ENCODE measurements around the gene RNF31. TPM values are rescaled to one million over a fixed set of nuclear protein-coding genes. Genes with fewer than 3 reads are reported as not detected.

RNF31 gene
- total and polyA plus RNA-seq, 9 donors, result 19.2 to 74.4 (median 52.3) TPM

- H3K4me1 ChIP-seq (ENCODE audit: insufficient read depth), result no peaks in the 10 kb centered on the region
- no peaks in the 10 kb centered on the region for H3K9me3 ChIP-seq
- H3K27me3 ChIP-seq, result no peaks in the 10 kb centered on the region
- DNase-seq, result no peak
- WGBS, 3 donors, result 92 to 97% (median 95%) methylated on average over 5 of the region's 5 CpGs
- no peak overlapping the region for H3K27ac ChIP-seq
- no peak overlapping the region for H3K4me3 ChIP-seq
- intact Hi-C loops (cut with DNase I), result no loop called here
- TF ChIP-seq EP300 (IDR thresholded peaks at IDR 0.05), result no peak
- no peaks in the 10 kb centered on the region for H3K36me3 ChIP-seq
These were observed 59.8 kb downstream of the RNF31 start for GRCh38 chr14:24207104-24207551.

DNA sequence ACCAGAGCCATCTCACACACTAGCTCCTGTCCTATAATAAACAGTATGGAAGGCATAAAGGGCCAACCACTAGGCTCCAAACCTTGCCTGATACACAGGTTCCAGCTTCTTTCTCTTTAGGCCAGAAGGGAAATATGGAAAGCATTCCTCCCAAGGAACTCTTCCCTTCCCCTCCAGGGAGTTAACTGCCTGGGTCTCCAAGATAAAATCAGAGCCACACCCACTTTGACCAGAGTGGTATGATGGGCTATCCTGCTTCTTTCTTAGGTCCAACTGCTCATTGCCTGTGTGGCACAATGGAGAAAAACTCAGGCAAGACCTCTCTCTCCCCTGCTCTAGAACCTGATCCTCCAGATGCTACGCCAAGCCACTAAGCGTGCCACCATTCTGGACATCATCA, 60.3 kb downstream of the RNF31 start:
- no peaks in the 10 kb centered on the region for H3K4me1 ChIP-seq (ENCODE audit: insufficient read depth)
- no peak for DNase-seq
- intact Hi-C loops (cut with DNase I), result no loop called here
- no peaks in the 10 kb centered on the region for H3K36me3 ChIP-seq
- no peak overlapping the region for H3K4me3 ChIP-seq
- no peak overlapping the region for H3K27ac ChIP-seq
- 96 to 100% (median 100%) methylated on average over 2 of the region's 2 CpGs for WGBS, 3 donors
- no peaks in the 10 kb centered on the region for H3K9me3 ChIP-seq
- TF ChIP-seq EP300 (IDR thresholded peaks at IDR 0.05), result no peak
- TF ChIP-seq CTCF (IDR thresholded peaks at IDR 0.05), result no peak
- no peak for TF ChIP-seq POLR2A (IDR thresholded peaks at IDR 0.05)
- H3K27me3 ChIP-seq, result no peaks in the 10 kb centered on the region

Small RNA genes within 50 kb of the gene (microRNA-seq; reads per million reads assigned to microRNA genes)
- 0 reads per million in 3 donors for gene MIR7703

Small RNA genes within 50 kb of the gene (small RNA-seq; reads per million reads assigned to genes)
- gene AL136295.4, result not detected
- gene CHMP4A, result not detected
- not detected for gene IPO4
- not detected for gene IRF9
- gene RNA5SP383, result 0.15 reads per million

Other genes with a start within 250 kb of the RNF31 start
Only the 30 nearest of the 31 such genes appear.
- 10 to 100 TPM; 16.6 to 38.7 (median 25.4) TPM for gene DHRS4, start 193.7 kb upstream of the RNF31 start, total RNA-seq
- 10 to 100 TPM; 25.2 to 38.8 TPM for gene DHRS4, start 193.7 kb upstream of the RNF31 start, polyA plus RNA-seq
- 10 to 100 TPM in 6 of 7 donors, 1 to 10 TPM in 1; 7.7 to 33.1 (median 19.5) TPM for gene DHRS4L2, start 158.6 kb upstream of the RNF31 start, total RNA-seq
- gene DHRS4L2, start 158.6 kb upstream of the RNF31 start, polyA plus RNA-seq, result 10 to 100 TPM; 17.6 to 20.3 TPM
- gene CARMIL3, start 95.5 kb upstream of the RNF31 start, total RNA-seq, result 1 to 10 TPM in 1 of 7 donors, under 1 TPM in 5, not detected in 1; 0.08 to 1.3 (median 0.37) TPM
- under 1 TPM; 0.08 to 0.10 TPM for gene CARMIL3, start 95.5 kb upstream of the RNF31 start, polyA plus RNA-seq
- under 1 TPM in 1 of 7 donors, not detected in 6; 0.71 TPM for gene CPNE6, start 75.9 kb upstream of the RNF31 start, total RNA-seq
- gene CPNE6, start 75.9 kb upstream of the RNF31 start, polyA plus RNA-seq, result under 1 TPM; 0.08 to 0.55 TPM
- gene PCK2, start 53.2 kb upstream of the RNF31 start, total RNA-seq, result 10 to 100 TPM in 1 of 7 donors, 1 to 10 TPM in 6; 2.4 to 66.8 (median 5.4) TPM
- 1 to 10 TPM; 3.1 to 5.6 TPM for gene PCK2, start 53.2 kb upstream of the RNF31 start, polyA plus RNA-seq
- gene DCAF11, start 32.7 kb upstream of the RNF31 start, total RNA-seq, result 10 to 100 TPM; 34.7 to 71.4 (median 51.5) TPM
- 10 to 100 TPM; 38.7 to 62.4 TPM for gene DCAF11, start 32.7 kb upstream of the RNF31 start, polyA plus RNA-seq
- gene NRL, start 32.5 kb upstream of the RNF31 start, total RNA-seq, result 1 to 10 TPM; 1.0 to 4.1 (median 2.8) TPM
- 1 to 10 TPM in 1 of 2 donors, under 1 TPM in 1; 0.78 to 2.8 TPM for gene NRL, start 32.5 kb upstream of the RNF31 start, polyA plus RNA-seq
- 1 to 10 TPM in 1 of 7 donors, under 1 TPM in 4, not detected in 2; 0.57 to 1.2 (median 0.77) TPM for gene FITM1, start 16.8 kb upstream of the RNF31 start, total RNA-seq
- gene FITM1, start 16.8 kb upstream of the RNF31 start, polyA plus RNA-seq, result under 1 TPM in 1 of 2 donors, not detected in 1; 0.80 TPM
- gene PSME1, start 11.3 kb upstream of the RNF31 start, total RNA-seq, result 100 to 1,000 TPM in 6 of 7 donors, 10 to 100 TPM in 1; 93.6 to 193 (median 168) TPM
- 100 to 1,000 TPM; 220 to 261 TPM for gene PSME1, start 11.3 kb upstream of the RNF31 start, polyA plus RNA-seq
- 10 to 100 TPM; 13.0 to 26.3 (median 17.3) TPM for gene EMC9, start 5.9 kb upstream of the RNF31 start, total RNA-seq
- gene EMC9, start 5.9 kb upstream of the RNF31 start, polyA plus RNA-seq, result 10 to 100 TPM in 1 of 2 donors, 1 to 10 TPM in 1; 5.1 to 30.7 TPM
- 100 to 1,000 TPM in 3 of 7 donors, 10 to 100 TPM in 4; 34.7 to 129 (median 95.6) TPM for gene PSME2, start 888 bp upstream of the RNF31 start, total RNA-seq
- 100 to 1,000 TPM in 1 of 2 donors, 10 to 100 TPM in 1; 82.5 to 160 TPM for gene PSME2, start 888 bp upstream of the RNF31 start, polyA plus RNA-seq
- 100 to 1,000 TPM in 1 of 7 donors, 10 to 100 TPM in 6; 31.6 to 151 (median 72.7) TPM for gene IRF9, start 13.8 kb downstream of the RNF31 start, total RNA-seq
- 100 to 1,000 TPM in 1 of 2 donors, 10 to 100 TPM in 1; 87.4 to 212 TPM for gene IRF9, start 13.8 kb downstream of the RNF31 start, polyA plus RNA-seq
- 10 to 100 TPM in 4 of 7 donors, 1 to 10 TPM in 3; 6.2 to 75.4 (median 13.5) TPM for gene REC8, start 24.6 kb downstream of the RNF31 start, total RNA-seq
- gene REC8, start 24.6 kb downstream of the RNF31 start, polyA plus RNA-seq, result 1 to 10 TPM; 4.9 to 5.1 TPM
- 10 to 100 TPM; 12.3 to 50.9 (median 34.0) TPM for gene IPO4, start 41.3 kb downstream of the RNF31 start, total RNA-seq
- 10 to 100 TPM in 1 of 2 donors, 1 to 10 TPM in 1; 5.6 to 11.3 TPM for gene IPO4, start 41.3 kb downstream of the RNF31 start, polyA plus RNA-seq
- 10 to 100 TPM; 34.9 to 65.6 (median 44.9) TPM for gene TM9SF1, start 47.9 kb downstream of the RNF31 start, total RNA-seq
- gene TM9SF1, start 47.9 kb downstream of the RNF31 start, polyA plus RNA-seq, result 10 to 100 TPM; 32.3 to 40.0 TPM
- 1 to 10 TPM in 2 of 7 donors, under 1 TPM in 2, not detected in 3; 0.45 to 1.1 (median 0.90) TPM for gene TSSK4, start 58.2 kb downstream of the RNF31 start, total RNA-seq
- under 1 TPM in 1 of 2 donors, not detected in 1; 0.06 TPM for gene TSSK4, start 58.2 kb downstream of the RNF31 start, polyA plus RNA-seq
- gene CHMP4A, start 66.0 kb downstream of the RNF31 start, total RNA-seq, result 10 to 100 TPM; 26.8 to 57.5 (median 41.0) TPM
- 100 to 1,000 TPM in 1 of 2 donors, 10 to 100 TPM in 1; 56.1 to 105 TPM for gene CHMP4A, start 66.0 kb downstream of the RNF31 start, polyA plus RNA-seq
- gene MDP1, start 68.6 kb downstream of the RNF31 start, total RNA-seq, result 10 to 100 TPM; 15.5 to 27.7 (median 18.1) TPM
- 10 to 100 TPM; 19.4 to 32.6 TPM for gene MDP1, start 68.6 kb downstream of the RNF31 start, polyA plus RNA-seq
- gene NEDD8, start 84.9 kb downstream of the RNF31 start, total RNA-seq, result 100 to 1,000 TPM in 6 of 7 donors, 10 to 100 TPM in 1; 69.7 to 155 (median 124) TPM
- gene NEDD8, start 84.9 kb downstream of the RNF31 start, polyA plus RNA-seq, result 100 to 1,000 TPM; 180 to 301 TPM
- 10 to 100 TPM; 46.2 to 64.7 (median 57.7) TPM for gene GMPR2, start 85.4 kb downstream of the RNF31 start, total RNA-seq
- gene GMPR2, start 85.4 kb downstream of the RNF31 start, polyA plus RNA-seq, result 10 to 100 TPM; 66.3 to 85.7 TPM
- gene TINF2, start 95.1 kb downstream of the RNF31 start, total RNA-seq, result 10 to 100 TPM; 45.8 to 87.2 (median 58.5) TPM
- gene TINF2, start 95.1 kb downstream of the RNF31 start, polyA plus RNA-seq, result 10 to 100 TPM; 36.5 to 72.0 TPM
- 100 to 1,000 TPM in 1 of 7 donors, 1 to 10 TPM in 6; 3.1 to 152 (median 8.0) TPM for gene TGM1, start 115.7 kb downstream of the RNF31 start, total RNA-seq
- 1 to 10 TPM; 1.1 to 1.7 TPM for gene TGM1, start 115.7 kb downstream of the RNF31 start, polyA plus RNA-seq
- 10 to 100 TPM; 19.7 to 48.3 (median 23.2) TPM for gene RABGGTA, start 124.1 kb downstream of the RNF31 start, total RNA-seq
- gene RABGGTA, start 124.1 kb downstream of the RNF31 start, polyA plus RNA-seq, result 10 to 100 TPM in 1 of 2 donors, 1 to 10 TPM in 1; 7.9 to 20.1 TPM
- gene DHRS1, start 152.3 kb downstream of the RNF31 start, total RNA-seq, result 10 to 100 TPM; 16.0 to 35.6 (median 21.4) TPM
- gene DHRS1, start 152.3 kb downstream of the RNF31 start, polyA plus RNA-seq, result 10 to 100 TPM; 12.8 to 17.9 TPM
- gene NOP9, start 152.4 kb downstream of the RNF31 start, total RNA-seq, result 10 to 100 TPM; 12.0 to 28.6 (median 22.5) TPM
- gene NOP9, start 152.4 kb downstream of the RNF31 start, polyA plus RNA-seq, result 10 to 100 TPM in 1 of 2 donors, 1 to 10 TPM in 1; 9.2 to 22.1 TPM
- 10 to 100 TPM; 13.8 to 38.4 (median 22.6) TPM for gene CIDEB, start 160.5 kb downstream of the RNF31 start, total RNA-seq
- 10 to 100 TPM; 17.1 to 29.0 TPM for gene CIDEB, start 160.5 kb downstream of the RNF31 start, polyA plus RNA-seq
- 10 to 100 TPM in 1 of 7 donors, 1 to 10 TPM in 6; 4.5 to 10.1 (median 5.5) TPM for gene LTB4R2, start 162.6 kb downstream of the RNF31 start, total RNA-seq
- 1 to 10 TPM in 1 of 2 donors, under 1 TPM in 1; 0.85 to 1.8 TPM for gene LTB4R2, start 162.6 kb downstream of the RNF31 start, polyA plus RNA-seq
- gene LTB4R, start 164.0 kb downstream of the RNF31 start, total RNA-seq, result 1 to 10 TPM; 4.4 to 9.4 (median 7.7) TPM
- 1 to 10 TPM; 2.9 to 7.1 TPM for gene LTB4R, start 164.0 kb downstream of the RNF31 start, polyA plus RNA-seq
- gene ADCY4, start 187.6 kb downstream of the RNF31 start, total RNA-seq, result 10 to 100 TPM in 5 of 7 donors, 1 to 10 TPM in 2; 7.8 to 33.3 (median 11.3) TPM
- 10 to 100 TPM; 15.0 to 19.7 TPM for gene ADCY4, start 187.6 kb downstream of the RNF31 start, polyA plus RNA-seq
- gene RIPK3, start 192.5 kb downstream of the RNF31 start, total RNA-seq, result 1 to 10 TPM in 5 of 7 donors, under 1 TPM in 2; 0.61 to 3.2 (median 1.1) TPM
- gene RIPK3, start 192.5 kb downstream of the RNF31 start, polyA plus RNA-seq, result 1 to 10 TPM; 1.5 to 2.8 TPM

Data from ovary (tissue), 9 donors.